ENCODE data around the gene LAMA2. TPM values are rescaled to one million over a fixed set of nuclear protein-coding genes. Genes with fewer than 3 reads are reported as not detected.

The LAMA2 gene
- total and polyA plus RNA-seq, 7 donors, result 0.46 to 131 (median 59.6) TPM

GRCh38 chr6:128889870-128890269 lies 6.9 kb downstream of the LAMA2 start:
- no peak overlapping the region for H3K4me3 ChIP-seq
- H3K9me3 ChIP-seq, result no peaks in the 10 kb centered on the region
- WGBS, 2 donors, result 85 to 86% methylated on average over 5 of the region's 5 CpGs
- TF ChIP-seq POLR2A (IDR thresholded peaks at IDR 0.05) (no peak), CTCF (IDR thresholded peaks at IDR 0.05) (no peak), POLR2AphosphoS5 (IDR thresholded peaks at IDR 0.05) (no peak), EP300 (IDR thresholded peaks at IDR 0.05) (no peak)
- H3K36me3 ChIP-seq, result no peaks in the 10 kb centered on the region
- no peaks in the 10 kb centered on the region for H3K4me1 ChIP-seq
- no peak overlapping the region for H3K27ac ChIP-seq
- no peak for DNase-seq
- intact Hi-C loops (cut with DNase I), result no loop called here
- no peaks in the 10 kb centered on the region for H3K27me3 ChIP-seq

- Histone ChIP-seq H3K27ac (no peak overlapping the region), H3K9me3 (no peaks in the 10 kb centered on the region), H3K36me3 (no peaks in the 10 kb centered on the region), H3K4me1 (no peaks in the 10 kb centered on the region), H3K27me3 (no peaks in the 10 kb centered on the region), H3K4me3 (no peak overlapping the region)
- DNase-seq, result no peak
- intact Hi-C loops (cut with DNase I), result no loop called here
- WGBS, 2 donors, result 36 to 45% methylated on average over 2 of the region's 2 CpGs
- TF ChIP-seq POLR2AphosphoS5 (IDR thresholded peaks at IDR 0.05) (no peak), CTCF (IDR thresholded peaks at IDR 0.05) (no peak), POLR2A (IDR thresholded peaks at IDR 0.05) (no peak), EP300 (IDR thresholded peaks at IDR 0.05) (no peak)
Observed at GRCh38 chr6:128892079-128892478, 9.1 kb downstream of the LAMA2 start.

- no peaks in the 10 kb centered on the region for H3K4me1 ChIP-seq
- no peak overlapping the region for H3K27ac ChIP-seq
- no peaks in the 10 kb centered on the region for H3K9me3 ChIP-seq
- intact Hi-C loops (cut with DNase I), result no loop called here
- no peaks in the 10 kb centered on the region for H3K36me3 ChIP-seq
- TF ChIP-seq POLR2AphosphoS5 (IDR thresholded peaks at IDR 0.05) (no peak), EP300 (IDR thresholded peaks at IDR 0.05) (no peak), POLR2A (IDR thresholded peaks at IDR 0.05) (no peak), CTCF (IDR thresholded peaks at IDR 0.05) (no peak)
- no peak overlapping the region for H3K4me3 ChIP-seq
- H3K27me3 ChIP-seq, result no peaks in the 10 kb centered on the region
- no peak for DNase-seq
Observed at GRCh38 chr6:128899341-128900050, 16.6 kb downstream of the LAMA2 start.

GRCh38 chr6:128903715-128904114 lies 20.8 kb downstream of the LAMA2 start:
- intact Hi-C loops (cut with DNase I), result no loop called here
- H3K27me3 ChIP-seq, result no peaks in the 10 kb centered on the region
- H3K36me3 ChIP-seq, result no peaks in the 10 kb centered on the region
- no peak overlapping the region for H3K4me3 ChIP-seq
- no peaks in the 10 kb centered on the region for H3K9me3 ChIP-seq
- DNase-seq, result no peak
- TF ChIP-seq EP300 (IDR thresholded peaks at IDR 0.05) (no peak), POLR2A (IDR thresholded peaks at IDR 0.05) (no peak), CTCF (IDR thresholded peaks at IDR 0.05) (no peak), POLR2AphosphoS5 (IDR thresholded peaks at IDR 0.05) (no peak)
- H3K27ac ChIP-seq, result no peak overlapping the region
- WGBS, 2 donors, result 87 to 88% methylated on average over 5 of the region's 5 CpGs
- H3K4me1 ChIP-seq, result no peaks in the 10 kb centered on the region

- no peak overlapping the region for H3K27ac ChIP-seq
- WGBS, 2 donors, result 85 to 87% methylated on average over 2 of the region's 2 CpGs
- H3K4me1 ChIP-seq, result no peaks in the 10 kb centered on the region
- H3K27me3 ChIP-seq, result no peaks in the 10 kb centered on the region
- TF ChIP-seq CTCF (IDR thresholded peaks at IDR 0.05) (no peak), EP300 (IDR thresholded peaks at IDR 0.05) (no peak), POLR2A (IDR thresholded peaks at IDR 0.05) (no peak), POLR2AphosphoS5 (IDR thresholded peaks at IDR 0.05) (no peak)
- no peak overlapping the region for H3K4me3 ChIP-seq
- intact Hi-C loops (cut with DNase I), result no loop called here
- no peak for DNase-seq
- no peaks in the 10 kb centered on the region for H3K36me3 ChIP-seq
- H3K9me3 ChIP-seq, result no peaks in the 10 kb centered on the region
Observed at GRCh38 chr6:128914051-128914450, 31.1 kb downstream of the LAMA2 start.

All from sigmoid colon (tissue), 7 donors.